ENCODE measurements around the gene FGF21.
"Not testable (repeated sequence)": the region's sequence is repeated elsewhere in the genome, so short reads cannot be mapped to it uniquely, and the experiment has no call there.

FGF21 gene

GRCh38 chr19:48752496-48753365 is 2.6 kb upstream of the FGF21 start, which contains the start of gene FUT1:
Gene FUT1 (minus strand): TSS chr19:48752641. CDS start chr19:48751281, 1,360 bp downstream.
- peak; percentile 34 for DNase-seq

DNA sequence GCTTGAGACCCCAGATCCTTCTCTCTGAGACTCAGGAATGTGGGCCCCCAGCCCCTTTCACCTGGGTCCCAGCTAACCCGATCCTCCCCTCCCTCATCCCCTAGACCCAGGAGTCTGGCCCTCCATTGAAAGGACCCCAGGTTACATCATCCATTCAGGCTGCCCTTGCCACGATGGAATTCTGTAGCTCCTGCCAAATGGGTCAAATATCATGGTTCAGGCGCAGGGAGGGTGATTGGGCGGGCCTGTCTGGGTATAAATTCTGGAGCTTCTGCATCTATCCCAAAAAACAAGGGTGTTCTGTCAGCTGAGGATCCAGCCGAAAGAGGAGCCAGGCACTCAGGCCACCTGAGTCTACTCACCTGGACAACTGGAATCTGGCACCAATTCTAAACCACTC is 463 bp downstream of the FGF21 start:
- DNase-seq = no peak

GRCh38 chr19:48756212-48756611 is 888 bp downstream of the FGF21 start:
- DNase-seq = no peak

DNA sequence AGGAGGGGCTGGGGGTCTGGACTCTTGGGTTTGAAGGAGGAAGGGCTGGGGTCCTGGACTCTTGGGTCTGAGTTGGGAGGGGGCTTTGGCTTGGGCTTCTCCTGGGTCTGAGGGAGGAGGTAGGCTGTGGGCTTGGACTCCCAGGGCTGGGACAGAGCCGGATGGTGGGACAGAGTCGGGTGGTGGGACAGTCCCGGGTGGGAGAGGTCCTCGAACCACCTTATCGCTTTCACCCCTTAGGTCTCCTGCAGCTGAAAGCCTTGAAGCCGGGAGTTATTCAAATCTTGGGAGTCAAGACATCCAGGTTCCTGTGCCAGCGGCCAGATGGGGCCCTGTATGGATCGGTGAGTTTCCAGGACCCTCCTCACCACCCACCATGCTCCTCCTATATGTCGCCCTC is 1.4 kb downstream of the FGF21 start:
- DNase-seq = no peak

DNA sequence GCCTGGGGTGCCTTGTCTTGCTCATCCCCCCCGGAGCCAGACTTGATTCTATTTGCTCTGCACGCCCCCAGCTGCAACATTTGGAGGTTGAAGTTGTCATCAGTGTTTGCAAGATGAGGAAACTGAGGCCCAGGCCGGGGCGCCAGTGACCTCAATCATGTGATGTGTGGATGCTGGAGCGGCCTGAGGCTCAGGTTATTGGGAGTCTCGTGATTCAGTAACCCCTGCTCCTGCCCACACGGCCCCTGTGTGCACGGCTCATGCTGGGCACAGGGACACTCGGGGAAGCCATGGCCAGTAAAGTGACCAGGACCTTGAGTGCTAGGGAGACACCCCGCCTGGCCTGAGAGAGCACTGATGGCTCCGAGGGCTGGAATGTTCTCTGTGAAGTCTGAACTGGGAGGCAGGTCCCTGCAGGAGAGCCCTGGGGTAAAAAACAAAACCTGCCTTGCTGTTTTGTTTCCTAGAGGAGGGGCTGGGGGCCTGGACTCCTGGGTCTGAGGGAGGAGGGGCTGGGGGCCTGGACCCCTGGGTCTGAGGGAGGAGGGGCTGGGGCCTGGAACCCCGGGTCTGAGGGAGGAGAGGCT is 1.9 kb downstream of the FGF21 start:
- DNase-seq = no peak

- no peak for DNase-seq
Measured at GRCh38 chr19:48757741-48758144, 2.4 kb downstream of the FGF21 start.

DNA sequence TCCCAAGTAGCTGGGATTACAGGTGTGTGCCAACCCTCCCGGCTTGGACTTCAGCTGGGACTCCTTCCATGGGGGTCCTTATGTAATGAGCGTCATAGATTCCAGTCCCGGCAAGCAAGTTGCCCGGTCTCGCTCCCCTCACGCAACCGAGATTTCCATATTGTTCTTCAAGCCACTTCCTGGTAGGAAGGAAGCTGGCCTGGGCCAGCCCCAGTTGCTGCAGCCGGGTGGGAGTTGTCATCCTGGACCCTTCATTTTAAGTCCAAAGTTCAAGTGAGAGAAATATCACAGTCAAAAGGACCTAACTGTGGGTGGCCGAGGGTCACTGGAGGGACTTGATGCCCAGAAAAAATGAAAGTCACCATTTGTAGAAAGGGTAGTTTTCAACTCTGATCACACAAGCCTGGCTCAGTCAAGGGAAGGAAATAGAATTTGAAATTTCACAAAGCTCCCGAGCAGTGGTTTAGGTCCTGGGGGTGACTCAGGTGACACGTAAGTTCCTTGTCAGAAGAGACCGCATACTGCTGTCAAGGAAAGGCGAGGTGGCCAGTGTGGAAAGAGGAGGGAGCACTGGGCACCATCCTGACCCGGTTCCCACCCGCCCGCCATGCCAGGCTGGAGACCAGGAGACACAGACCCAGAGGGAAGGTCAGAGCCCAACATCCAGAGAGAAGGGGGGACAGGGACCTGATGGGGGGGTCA is 5.3 kb downstream of the FGF21 start:
- DNase-seq = no peak

GRCh38 chr19:48765816-48766215 is 10.5 kb downstream of the FGF21 start:
- not testable (repeated sequence) for DNase-seq

DNA sequence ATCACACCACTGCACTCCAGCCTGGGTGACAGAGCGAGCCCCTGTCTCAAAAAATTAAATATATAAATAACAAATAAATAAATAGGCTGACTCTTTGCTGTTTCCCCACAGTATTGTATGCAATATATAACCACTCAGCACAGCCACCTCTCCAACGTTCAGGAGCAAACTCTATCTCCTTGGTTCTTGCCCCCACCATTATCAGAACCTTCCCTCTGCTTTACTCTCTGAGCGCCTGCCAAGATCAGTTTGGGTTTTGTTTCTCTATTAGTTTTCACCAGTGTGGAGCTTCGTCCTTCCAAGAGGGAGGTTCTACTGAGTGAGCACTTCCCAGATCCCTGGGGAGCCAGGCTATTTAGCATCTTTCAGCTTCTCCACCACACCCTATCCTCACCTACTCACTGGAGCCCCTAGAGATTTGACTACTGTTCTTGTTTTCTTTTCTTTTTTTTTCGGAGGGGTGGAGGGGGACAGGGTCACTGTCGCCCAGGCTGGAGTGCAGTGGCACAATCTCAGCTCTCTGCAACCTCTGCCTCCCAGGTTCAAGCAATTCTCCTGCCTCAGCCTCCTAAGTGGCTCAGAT is 12.9 kb downstream of the FGF21 start:
- DNase-seq = not testable (repeated sequence)

GRCh38 chr19:48768994-48769713 is 13.8 kb downstream of the FGF21 start:
- no peak for DNase-seq

- DNase-seq = no peak
Measured at GRCh38 chr19:48770266-48770665, 14.9 kb downstream of the FGF21 start.

- no peak for DNase-seq
Measured at GRCh38 chr19:48770734-48771472, 15.6 kb downstream of the FGF21 start.

- no peak for DNase-seq
Measured at GRCh38 chr19:48772503-48772953, 17.2 kb downstream of the FGF21 start.

DNA sequence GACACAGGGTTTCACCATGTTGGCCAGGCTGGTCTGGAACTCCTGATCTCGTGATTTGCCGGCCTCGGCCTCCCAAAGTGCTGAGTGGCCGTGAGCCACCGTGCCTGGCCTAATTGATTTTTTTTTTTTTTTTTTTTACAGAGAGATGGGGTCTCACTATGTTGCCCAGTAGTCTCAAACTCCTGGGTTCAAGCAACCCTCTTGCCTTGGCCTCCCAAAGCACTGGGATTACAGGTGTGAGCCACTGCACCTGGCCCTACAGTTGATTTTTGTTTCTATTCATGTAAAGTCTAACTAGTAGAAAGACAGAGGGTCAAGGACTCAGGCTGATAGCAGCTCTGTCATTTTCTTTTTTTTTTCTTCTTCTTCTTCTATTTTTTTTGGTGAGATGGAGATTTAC is 21.8 kb downstream of the FGF21 start:
- DNase-seq = no peak

DNA sequence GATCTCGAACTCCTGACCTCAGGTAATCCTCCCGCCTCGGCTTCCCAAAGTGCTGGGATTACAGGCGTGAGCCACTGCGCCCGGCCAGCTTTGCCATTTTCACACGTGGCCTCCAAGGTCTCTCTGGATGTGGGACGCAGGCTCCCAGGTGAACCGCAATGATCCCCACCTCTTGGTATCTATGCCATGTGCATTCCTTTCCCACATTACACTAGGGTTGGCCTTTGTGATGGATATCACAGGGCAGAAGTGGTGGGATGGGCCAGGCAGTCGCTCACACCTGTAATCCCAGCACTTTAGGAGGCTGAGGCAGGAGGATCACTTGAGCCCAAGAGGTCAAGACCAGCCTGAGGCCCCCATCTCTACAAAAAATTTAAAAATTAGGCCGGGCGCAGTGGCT is 22.4 kb downstream of the FGF21 start:
- DNase-seq = no peak

DNA sequence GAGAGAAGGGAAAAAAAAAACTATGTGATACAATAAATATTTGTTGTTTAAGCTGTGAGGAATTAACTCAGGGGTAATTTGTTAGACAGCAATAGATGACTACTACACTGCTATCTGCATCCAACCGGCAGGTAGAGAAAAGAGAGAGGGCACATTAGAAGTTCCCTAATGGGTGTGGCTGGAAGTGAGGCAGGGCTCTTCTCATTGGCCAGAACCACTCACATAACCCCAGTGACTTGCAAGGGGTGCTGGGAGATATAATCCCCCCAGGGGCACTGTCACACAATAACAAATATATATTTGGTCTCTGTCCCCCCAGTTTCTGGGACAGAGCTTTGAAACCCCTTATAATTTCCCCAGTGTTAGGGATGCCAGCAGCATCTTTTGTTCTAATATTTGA is 24.3 kb downstream of the FGF21 start:
- DNase-seq = no peak

- peak; percentile 35 for DNase-seq
Measured at GRCh38 chr19:48780631-48781391, 25.5 kb downstream of the FGF21 start.

DNA sequence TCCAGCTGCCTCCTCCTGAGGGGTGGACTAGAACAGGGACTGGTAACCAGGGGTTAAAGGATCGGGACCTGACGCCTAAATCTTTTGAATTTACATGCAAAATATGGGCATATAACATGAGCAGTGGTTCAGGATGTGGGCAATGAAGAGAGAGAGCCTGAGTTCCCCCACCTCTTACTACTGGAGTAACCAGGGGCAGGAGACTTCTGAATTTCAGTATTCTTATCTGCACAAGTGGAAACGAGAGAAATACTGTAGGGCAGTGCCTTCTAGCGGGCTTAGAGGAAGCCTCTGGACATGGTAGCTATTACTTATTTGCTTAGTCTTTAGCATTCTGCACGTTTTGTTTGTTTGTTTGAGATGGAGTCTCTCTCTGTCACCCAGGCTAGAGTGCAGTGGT is 29.2 kb downstream of the FGF21 start:
- DNase-seq = no peak

GRCh38 chr19:48786422-48786821 is 31.1 kb downstream of the FGF21 start:
- DNase-seq = not testable (repeated sequence)

- DNase-seq = not testable (repeated sequence)
Measured at GRCh38 chr19:48787331-48787730, 32.0 kb downstream of the FGF21 start.

GRCh38 chr19:48793271-48793670 is 37.9 kb downstream of the FGF21 start:
- DNase-seq = no peak
